HG02973 (cell line): Measurements from ENCODE around the gene MNT.
"Not testable (repeated sequence)": the region's sequence is repeated elsewhere in the genome, so short reads cannot be mapped to it uniquely, and the experiment has no call there.

ENCODE experiments used
- ATAC-seq: cut with Tn5 transposase; IDR thresholded peaks from one replicate; pipeline ENCODE4 v1.9.1; 2021; ENCODE audit warnings: moderate library complexity; ENCODE audit not compliant: unreplicated experiment

The MNT gene

GRCh38 chr17:2400877-2401425 is at the start of gene MNT:
MNT (minus strand) TSS chr17:2401060; CDS start chr17:2400712, 348 bp downstream.
- ATAC-seq: peak; percentile 31

- ATAC-seq: no peak
Observed at GRCh38 chr17:2450016-2450650, 49.3 kb upstream of the MNT start.

GRCh38 chr17:2449486-2449885 is 48.6 kb upstream of the MNT start:
- ATAC-seq: no peak

- ATAC-seq: not testable (repeated sequence)
Observed at GRCh38 chr17:2447479-2447878, 46.6 kb upstream of the MNT start.

- no peak for ATAC-seq
Observed at GRCh38 chr17:2445638-2446037, 44.8 kb upstream of the MNT start.

GRCh38 chr17:2444382-2444781 is 43.5 kb upstream of the MNT start:
- ATAC-seq: no peak

GRCh38 chr17:2442166-2442565 is 41.3 kb upstream of the MNT start:
- ATAC-seq: no peak

- ATAC-seq: no peak
Observed at GRCh38 chr17:2440930-2441329, 40.1 kb upstream of the MNT start.

GRCh38 chr17:2439997-2440396 is 39.1 kb upstream of the MNT start:
- not testable (repeated sequence) for ATAC-seq

GRCh38 chr17:2438823-2439222 is 38.0 kb upstream of the MNT start:
- no peak for ATAC-seq

GRCh38 chr17:2436316-2436905 is 35.6 kb upstream of the MNT start:
- no peak for ATAC-seq

GRCh38 chr17:2435862-2436261 is 35.0 kb upstream of the MNT start:
- no peak for ATAC-seq

GRCh38 chr17:2435181-2435741 is 34.4 kb upstream of the MNT start:
- ATAC-seq: no peak

- ATAC-seq: no peak
Observed at GRCh38 chr17:2433696-2434095, 32.8 kb upstream of the MNT start.

GRCh38 chr17:2427910-2428309 is 27.1 kb upstream of the MNT start:
- no peak for ATAC-seq

- no peak for ATAC-seq
Observed at GRCh38 chr17:2427215-2427614, 26.4 kb upstream of the MNT start.

GRCh38 chr17:2423271-2423670 is 22.4 kb upstream of the MNT start:
- no peak for ATAC-seq

GRCh38 chr17:2421315-2422147 is 20.7 kb upstream of the MNT start:
- no peak for ATAC-seq

GRCh38 chr17:2420176-2420575 is 19.3 kb upstream of the MNT start:
- no peak for ATAC-seq

- ATAC-seq: no peak
Observed at GRCh38 chr17:2419486-2419885, 18.6 kb upstream of the MNT start.

- ATAC-seq: no peak
Observed at GRCh38 chr17:2418572-2418971, 17.7 kb upstream of the MNT start.
